ENCODE measurements around the gene SNX21.

DNA sequence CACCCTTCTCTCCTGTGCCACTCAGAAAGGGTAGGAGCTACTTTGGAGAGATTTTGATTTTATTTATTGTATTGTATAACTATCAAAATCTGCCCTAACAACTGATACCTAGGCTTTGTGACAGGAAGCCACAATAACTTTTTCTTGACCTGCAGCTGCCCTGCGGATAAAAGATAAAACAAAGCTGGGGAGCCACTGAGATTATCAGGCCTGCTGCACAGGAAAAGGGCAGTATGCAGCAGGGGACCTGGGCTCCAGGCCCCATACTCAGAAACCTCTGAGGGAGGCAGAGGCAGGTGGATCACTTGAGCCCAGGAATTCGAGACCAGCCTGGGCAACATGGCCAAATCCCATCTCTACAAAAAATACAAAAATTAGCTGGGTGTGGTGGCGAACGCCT, 980 bp upstream of the SNX21 start:
- TF ChIP-seq, protein P1, sequence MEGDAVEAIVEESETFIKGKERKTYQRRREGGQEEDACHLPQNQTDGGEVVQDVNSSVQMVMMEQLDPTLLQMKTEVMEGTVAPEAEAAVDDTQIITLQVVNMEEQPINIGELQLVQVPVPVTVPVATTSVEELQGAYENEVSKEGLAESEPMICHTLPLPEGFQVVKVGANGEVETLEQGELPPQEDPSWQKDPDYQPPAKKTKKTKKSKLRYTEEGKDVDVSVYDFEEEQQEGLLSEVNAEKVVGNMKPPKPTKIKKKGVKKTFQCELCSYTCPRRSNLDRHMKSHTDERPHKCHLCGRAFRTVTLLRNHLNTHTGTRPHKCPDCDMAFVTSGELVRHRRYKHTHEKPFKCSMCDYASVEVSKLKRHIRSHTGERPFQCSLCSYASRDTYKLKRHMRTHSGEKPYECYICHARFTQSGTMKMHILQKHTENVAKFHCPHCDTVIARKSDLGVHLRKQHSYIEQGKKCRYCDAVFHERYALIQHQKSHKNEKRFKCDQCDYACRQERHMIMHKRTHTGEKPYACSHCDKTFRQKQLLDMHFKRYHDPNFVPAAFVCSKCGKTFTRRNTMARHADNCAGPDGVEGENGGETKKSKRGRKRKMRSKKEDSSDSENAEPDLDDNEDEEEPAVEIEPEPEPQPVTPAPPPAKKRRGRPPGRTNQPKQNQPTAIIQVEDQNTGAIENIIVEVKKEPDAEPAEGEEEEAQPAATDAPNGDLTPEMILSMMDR (IDR thresholded peaks at IDR 0.05; ENCODE audit: low read depth, low read length, poor library complexity, severe bottlenecking): no peak
- TF ChIP-seq EZH2phosphoT487 (IDR thresholded peaks at IDR 0.05; ENCODE audit: borderline replicate concordance, low read length): no peak
